Endothelial cell of umbilical vein (primary cell): ENCODE results near the gene HAND1. TPM values are rescaled to one million over a fixed set of nuclear protein-coding genes. Genes with fewer than 3 reads are reported as not detected.

ENCODE experiments used
- BruUV-seq: library from RNA; stranded (reverse); fragments of 400-500 nt; replicated peaks from 2 replicates; lab custom pipeline; 2021; lab: Mats Ljungman, UMichigan
- CTCF ChIA-PET: fragments of 300-600, 350-600 bp; sonication (Branson Sonifier 250); formaldehyde crosslinking; loops from one replicate; lab custom pipeline; 2021; ENCODE audit warnings: antibody characterized with exemption, inconsistent platforms; lab: Charles Lee
- POLR2A ChIA-PET: fragments of 300-600, 350-600 bp; sonication (Branson Sonifier 250); formaldehyde crosslinking; loops from one replicate; lab custom pipeline; 2021; ENCODE audit warnings: antibody characterized with exemption, inconsistent platforms; lab: Charles Lee
- DNase-seq: peaks from one replicate; pipeline ENCODE4 v3.0.0-alpha.2; 2011; ENCODE audit warnings: low read depth, low spot score
- FAIRE-seq: peaks from 2 replicates; lab custom pipeline; 2011; peaks lifted over from hg19 to GRCh38; lab: Jason Lieb, UNC
- H2AFZ ChIP-seq: 2 replicates; pipeline ENCODE4 v1.6.0; 2012; ENCODE audit warnings: low read depth, low read length, control low read depth, inconsistent platforms
- H3K27ac ChIP-seq: 2 replicates; pipeline ENCODE4 v1.5.1; 2011; ENCODE audit warnings: low read depth, mild to moderate bottlenecking, control low read depth, low read length, moderate library complexity; ENCODE audit not compliant: insufficient read depth
- H3K27me3 ChIP-seq, 2 experiments: 2 replicates each; pipeline versions ENCODE4 v1.6.0 to v1.6.1; 2011; ENCODE audit warnings: low read length in 2 of 2, mixed read lengths in 1 of 2; ENCODE audit not compliant: control insufficient read depth in 2 of 2, insufficient read depth in 2 of 2
- H3K36me3 ChIP-seq, 2 experiments: 2 replicates in 1 of 2; 3 replicates in 1 of 2; pipeline ENCODE4 v1.5.1; 2011; ENCODE audit warnings: low read length in 2 of 2, mild to moderate bottlenecking in 1 of 2, moderate library complexity in 1 of 2; ENCODE audit not compliant: control insufficient read depth in 2 of 2, insufficient read depth in 2 of 2; ENCODE audit errors: extremely low read depth in 1 of 2
- H3K4me1 ChIP-seq: 3 replicates; pipeline ENCODE4 v1.5.1; 2011; ENCODE audit warnings: mild to moderate bottlenecking, low read length; ENCODE audit not compliant: control insufficient read depth, insufficient read depth; ENCODE audit errors: extremely low read depth
- H3K4me2 ChIP-seq: 2 replicates; pipeline ENCODE4 v1.6.1; 2011; ENCODE audit warnings: low read length, control low read depth, mixed read lengths; ENCODE audit not compliant: insufficient read depth
- H3K4me3 ChIP-seq, 3 experiments: fragments of 200-600 bp in 1 of 3; sonication (generic), shearing (Covaris generic) in 1 of 3; replicated peaks in 1 of 3; 2 replicates each; pipeline ENCODE4 v1.5.1; 2011 to 2016; ENCODE audit warnings: control low read depth in 3 of 3, low read length in 3 of 3, mild to moderate bottlenecking in 2 of 3, inconsistent platforms in 1 of 3, low read depth in 1 of 3, moderate library complexity in 1 of 3; ENCODE audit not compliant: insufficient read depth in 1 of 3
- H3K79me2 ChIP-seq: 2 replicates; pipeline ENCODE4 v1.6.0; 2012; ENCODE audit warnings: low read length, inconsistent platforms; ENCODE audit not compliant: control insufficient read depth, insufficient read depth
- H3K9ac ChIP-seq: replicated peaks from 2 replicates; pipeline ENCODE3; 2011; ENCODE audit warnings: low read length, control low read depth; ENCODE audit not compliant: insufficient read depth; ENCODE audit errors: extremely low read depth
- H3K9me1 ChIP-seq: replicated peaks from 3 replicates; pipeline ENCODE4 v1.6.0; 2011; ENCODE audit warnings: mild to moderate bottlenecking, low read length; ENCODE audit not compliant: control insufficient read depth, insufficient read depth; ENCODE audit errors: extremely low read depth
- H3K9me3 ChIP-seq: replicated peaks from 2 replicates; pipeline ENCODE4 v1.5.1; 2012; ENCODE audit warnings: low read length, inconsistent platforms; ENCODE audit not compliant: control insufficient read depth, insufficient read depth
- H4K20me1 ChIP-seq: replicated peaks from 2 replicates; pipeline ENCODE3; 2011; ENCODE audit warnings: mild to moderate bottlenecking, low read length; ENCODE audit not compliant: control insufficient read depth, insufficient read depth; ENCODE audit errors: extremely low read depth
- FOS ChIP-seq: IDR thresholded peaks from 2 replicates; pipeline ENCODE4 v1.6.1; 2011; ENCODE audit warnings: mild to moderate bottlenecking, low read length, moderate library complexity, borderline replicate concordance; ENCODE audit not compliant: insufficient read depth
- JUN ChIP-seq: IDR thresholded peaks from 2 replicates; pipeline ENCODE4 v1.6.1; 2011; ENCODE audit warnings: borderline replicate concordance, low read depth; ENCODE audit not compliant: insufficient read length, insufficient read depth
- POLR2A ChIP-seq: IDR thresholded peaks from 2 replicates; pipeline ENCODE4 v1.6.1; 2012; ENCODE audit warnings: low read depth, mild to moderate bottlenecking, control low read depth, low read length
- POLR2AphosphoS5 ChIP-seq: IDR thresholded peaks from 2 replicates; pipeline ENCODE4 v1.6.1; 2012; ENCODE audit warnings: low read depth, mild to moderate bottlenecking, control low read depth, low read length, moderate library complexity; ENCODE audit not compliant: insufficient read depth
- dilution Hi-C: fragments of 300-500 bp; cut with MboI; formaldehyde crosslinking; loops from one replicate; pipeline ENCODE4 v1.15.0; 2019; ENCODE audit warnings: low sequenced_read_pairs; ENCODE audit not compliant: extremely low pct_ligation_motif_present
- intact Hi-C: fragments of 100-400 bp; cut with micrococcal nuclease; formaldehyde crosslinking; loops from one replicate; pipeline ENCODE4 v1.10.0; 2022
- polyA plus RNA-seq, 4 experiments: library from polyadenylated mRNA; depleted of rRNA in 3 of 4; stranded (reverse) in 3 of 4; unstranded in 1 of 4; fragments of >200 nt; gene quantifications; 2 replicates each; pipeline versions ENCODE4 v1.2.1 to v1.2.3, GENCODE V29; 2011 to 2012; ENCODE audit warnings: missing spikeins in 1 of 4
- total RNA-seq: library from RNA; stranded (reverse); gene quantifications from 2 replicates; pipeline ENCODE4 v1.2.3, GENCODE V29; 2021
- TF ChIP-seq, protein P1 (sequence below), 2 donors: IDR thresholded peaks; 1 replicate in 1 of 2; 2 replicates in 1 of 2; pipeline ENCODE4 v1.5.1; 2011; ENCODE audit warnings: low read length in 2 of 2, mild to moderate bottlenecking in 2 of 2, moderate library complexity in 2 of 2, control low read depth in 1 of 2, inconsistent platforms in 1 of 2, low read depth in 1 of 2; ENCODE audit not compliant: insufficient read depth in 1 of 2; ENCODE audit errors: extremely low read depth in 1 of 2

The HAND1 gene
- total and polyA plus RNA-seq, 2 donors (not counting 3 experiments of a cell fraction or from before 2014, with no cell fraction given): not detected

DNA sequence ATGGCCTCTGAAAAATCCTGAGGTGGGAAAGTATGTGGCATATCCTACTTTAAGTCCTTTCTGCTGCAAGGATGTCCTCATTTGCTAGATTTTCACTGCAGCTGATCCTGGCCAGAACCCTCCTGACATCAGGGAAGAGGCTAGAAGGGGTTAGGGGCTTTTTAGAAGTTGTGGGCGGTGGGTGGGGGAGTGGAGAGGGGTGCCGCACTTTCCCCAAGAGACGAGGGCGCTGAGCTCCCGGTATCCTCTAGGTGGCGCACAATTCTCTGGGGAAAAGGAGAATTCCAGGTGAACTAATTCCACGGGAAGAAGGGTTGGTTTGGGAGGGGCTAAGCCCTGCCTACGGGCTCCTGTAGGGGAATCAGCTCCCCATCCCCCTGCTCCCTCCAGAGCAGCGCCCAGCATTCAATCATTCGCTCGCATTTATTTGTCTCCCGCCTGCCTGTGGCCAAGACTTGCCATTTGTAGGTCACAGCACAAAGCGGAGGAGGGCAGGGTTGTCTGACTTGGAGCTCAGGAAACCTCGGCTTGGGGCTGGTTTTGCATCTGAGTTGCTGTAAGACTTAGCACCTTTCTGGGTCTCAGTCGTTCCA lies 42.9 kb upstream of the HAND1 start:
- H3K27me3 ChIP-seq: peaks cover 4 to 7% of the 10 kb centered on the region in 2 experiments
- peak; percentile 35 for FAIRE-seq
- no peak overlapping the region for H3K4me3 ChIP-seq
- no TSS peak for BruUV-seq
- no peak overlapping the region for H3K4me2 ChIP-seq
- no peaks in the 10 kb centered on the region for H4K20me1 ChIP-seq
- H3K27ac ChIP-seq: no peak overlapping the region
- H3K79me2 ChIP-seq: no peaks in the 10 kb centered on the region
- no peaks in the 10 kb centered on the region for H3K4me1 ChIP-seq
- H3K36me3 ChIP-seq: no peaks in the 10 kb centered on the region
- ChIA-PET POLR2A (no interaction called here), CTCF (interaction anchor here (0.6 to 3.6 kb wide), 51 partner anchors 9 to 634 kb away, joined by 3 to 48 read pairs (median 4); no protein-coding TSS in a partner anchor)
- H3K9me3 ChIP-seq: no peaks in the 10 kb centered on the region
- TF ChIP-seq POLR2A (no peak), FOS (no peak), JUN (no peak), POLR2AphosphoS5 (no peak)
- TF ChIP-seq, protein P1, sequence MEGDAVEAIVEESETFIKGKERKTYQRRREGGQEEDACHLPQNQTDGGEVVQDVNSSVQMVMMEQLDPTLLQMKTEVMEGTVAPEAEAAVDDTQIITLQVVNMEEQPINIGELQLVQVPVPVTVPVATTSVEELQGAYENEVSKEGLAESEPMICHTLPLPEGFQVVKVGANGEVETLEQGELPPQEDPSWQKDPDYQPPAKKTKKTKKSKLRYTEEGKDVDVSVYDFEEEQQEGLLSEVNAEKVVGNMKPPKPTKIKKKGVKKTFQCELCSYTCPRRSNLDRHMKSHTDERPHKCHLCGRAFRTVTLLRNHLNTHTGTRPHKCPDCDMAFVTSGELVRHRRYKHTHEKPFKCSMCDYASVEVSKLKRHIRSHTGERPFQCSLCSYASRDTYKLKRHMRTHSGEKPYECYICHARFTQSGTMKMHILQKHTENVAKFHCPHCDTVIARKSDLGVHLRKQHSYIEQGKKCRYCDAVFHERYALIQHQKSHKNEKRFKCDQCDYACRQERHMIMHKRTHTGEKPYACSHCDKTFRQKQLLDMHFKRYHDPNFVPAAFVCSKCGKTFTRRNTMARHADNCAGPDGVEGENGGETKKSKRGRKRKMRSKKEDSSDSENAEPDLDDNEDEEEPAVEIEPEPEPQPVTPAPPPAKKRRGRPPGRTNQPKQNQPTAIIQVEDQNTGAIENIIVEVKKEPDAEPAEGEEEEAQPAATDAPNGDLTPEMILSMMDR (IDR thresholded peaks at IDR 0.05; ENCODE audit: extremely low read depth in 1 of 2, insufficient read depth in 1 of 2, low read depth in 1 of 2, low read length in 2 of 2): peak; percentile 62 to 77
- peak; percentile 16 for DNase-seq
- no peak overlapping the region for H3K9ac ChIP-seq
- dilution Hi-C loops: no loop called here
- peak overlapping the region; percentile 60 for H2AFZ ChIP-seq
- H3K9me1 ChIP-seq: no peaks in the 10 kb centered on the region
- intact Hi-C loops: loop anchor here (1.0 kb wide), 1 partner anchor 89 kb away; no protein-coding TSS in a partner anchor
